Panc1 (cell line): ENCODE results near the gene SNX7. TPM values are rescaled to one million over a fixed set of nuclear protein-coding genes. Genes with fewer than 3 reads are reported as not detected.

Source experiments
- ATAC-seq: fragments of 200-7000 bp; cut with Tn5 transposase; 2 replicates; pipeline ENCODE4 v1.9.1; 2020; ENCODE audit warnings: mild to moderate bottlenecking, moderate library complexity
- BruUV-seq: library from RNA; stranded (reverse); fragments of 400-500 nt; replicated peaks from 2 replicates; lab custom pipeline; 2021; lab: Mats Ljungman, UMichigan
- CTCF ChIA-PET: fragments of 300-600 bp; sonication (Branson Sonifier 250); formaldehyde crosslinking; loops from one replicate; lab custom pipeline; 2022; ENCODE audit warnings: antibody characterized with exemption; lab: Charles Lee
- POLR2A ChIA-PET: fragments of 300-600 bp; sonication (Branson Sonifier 250); formaldehyde crosslinking; loops from one replicate; lab custom pipeline; 2022; ENCODE audit warnings: antibody characterized with exemption; lab: Charles Lee
- DNase-seq: peaks from one replicate; pipeline ENCODE4 v3.0.0-alpha.2; 2010; ENCODE audit warnings: low read depth, low spot score
- H3K27ac ChIP-seq: 2 replicates; pipeline ENCODE4 v1.5.1; 2011; ENCODE audit warnings: mild to moderate bottlenecking, low read length, inconsistent platforms
- H3K27me3 ChIP-seq: fragments of 200-500 bp; sonication (Bioruptor generic); 2 replicates; pipeline ENCODE4 v1.6.0; 2014; ENCODE audit warnings: low read length, inconsistent platforms; ENCODE audit not compliant: control insufficient read depth, insufficient read depth
- H3K36me3 ChIP-seq: fragments of 200-500 bp; sonication (Bioruptor generic); 2 replicates; pipeline ENCODE4 v1.5.1; 2014; ENCODE audit warnings: inconsistent platforms, mild to moderate bottlenecking, low read length, moderate library complexity; ENCODE audit not compliant: control insufficient read depth, insufficient read depth
- H3K4me1 ChIP-seq: 2 replicates; pipeline ENCODE4 v1.5.1; 2011; ENCODE audit warnings: inconsistent platforms, mild to moderate bottlenecking, low read length, moderate library complexity; ENCODE audit not compliant: control insufficient read depth, insufficient read depth
- H3K4me3 ChIP-seq, 2 experiments: 2 replicates each; pipeline ENCODE4 v1.5.1; 2011 to 2012; ENCODE audit warnings: low read depth in 2 of 2, low read length in 2 of 2, mild to moderate bottlenecking in 2 of 2, inconsistent platforms in 1 of 2, moderate library complexity in 1 of 2
- H3K9me3 ChIP-seq: fragments of 200-500 bp; sonication (Bioruptor generic); 2 replicates; pipeline ENCODE4 v1.5.1; 2014; ENCODE audit warnings: low read depth, mild to moderate bottlenecking, inconsistent platforms, low read length, moderate library complexity; ENCODE audit not compliant: control insufficient read depth, insufficient read depth
- POLR2AphosphoS5 ChIP-seq: IDR thresholded peaks from 2 replicates; pipeline ENCODE4 v1.6.1; 2012; ENCODE audit warnings: mild to moderate bottlenecking, low read depth, low read length, moderate library complexity
- REST ChIP-seq, 2 experiments: IDR thresholded peaks; 2 replicates each; pipeline ENCODE4 v1.6.1; 2011 to 2012; ENCODE audit warnings: low read depth in 2 of 2, control low read depth in 1 of 2, low read length in 1 of 2, mild to moderate bottlenecking in 1 of 2, moderate library complexity in 1 of 2; ENCODE audit not compliant: insufficient read depth in 1 of 2
- SIN3A ChIP-seq: IDR thresholded peaks from 2 replicates; pipeline ENCODE4 v1.6.1; 2012; ENCODE audit warnings: low read depth, mild to moderate bottlenecking, low read length, moderate library complexity, borderline replicate concordance; ENCODE audit not compliant: insufficient read depth
- TCF7L2 ChIP-seq: IDR thresholded peaks from 2 replicates; pipeline ENCODE4 v1.6.1; 2011; ENCODE audit warnings: mild to moderate bottlenecking, low read depth, low read length, inconsistent platforms
- in situ Hi-C: cut with HindIII; loops from 2 replicates; pipeline ENCODE4 v1.10.0; 2016; ENCODE audit warnings: low sequenced_read_pairs, low pct_unique_long_range_greater_than_20kb
- intact Hi-C: fragments of 100-400 bp; cut with micrococcal nuclease; formaldehyde crosslinking; loops from one replicate; pipeline ENCODE4 v1.10.0; 2022; ENCODE audit not compliant: unreplicated experiment
- total RNA-seq: library from RNA; stranded (reverse); gene quantifications from one replicate; pipeline ENCODE4 v1.2.1, GENCODE V29; 2021; ENCODE audit not compliant: unreplicated experiment
- TF ChIP-seq, protein P1 (sequence below): fragments of 450-650 bp; IDR thresholded peaks from 2 replicates; pipeline ENCODE4 v1.5.1; 2017; ENCODE audit warnings: mild to moderate bottlenecking

Gene SNX7
- total RNA-seq, 1 experiment from 2014 or later = 37.4 TPM

DNA sequence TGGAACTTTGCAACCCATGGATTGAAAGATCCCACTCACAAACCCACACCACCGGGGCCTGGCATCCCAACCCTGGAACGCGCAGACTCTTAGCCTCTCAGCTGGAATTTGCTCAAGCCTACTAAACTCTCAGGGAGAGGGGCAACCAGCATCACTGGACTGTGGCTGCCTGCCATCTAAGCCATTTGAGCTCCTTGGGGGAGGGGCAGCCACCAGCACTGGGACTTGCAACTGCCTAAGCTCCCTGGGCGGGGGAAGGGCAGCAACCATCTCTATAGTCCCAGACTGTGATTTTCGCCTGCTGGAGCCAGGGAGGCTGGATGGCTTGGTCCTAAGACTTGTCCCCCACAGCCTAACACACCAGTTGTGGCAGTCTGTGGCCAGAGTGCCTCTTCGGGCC, 122.3 kb downstream of the SNX7 start:
- no TSS peak for BruUV-seq
- DNase-seq = no peak
- Histone ChIP-seq H3K27me3 (no peaks in the 10 kb centered on the region), H3K4me1 (no peaks in the 10 kb centered on the region), H3K9me3 (no peaks in the 10 kb centered on the region), H3K4me3 (no peak overlapping the region), H3K27ac (no peak overlapping the region), H3K36me3 (no peaks in the 10 kb centered on the region)
- intact Hi-C loops = no loop called here
- ChIA-PET CTCF (no interaction called here), POLR2A (no interaction called here)
- in situ Hi-C loops = no loop called here
- TF ChIP-seq REST (IDR thresholded peaks at IDR 0.05; ENCODE audit: insufficient read depth in 1 of 2, low read depth in 2 of 2, low read length in 1 of 2) (no peak), POLR2AphosphoS5 (no peak), TCF7L2 (no peak), SIN3A (no peak)
- TF ChIP-seq, protein P1, sequence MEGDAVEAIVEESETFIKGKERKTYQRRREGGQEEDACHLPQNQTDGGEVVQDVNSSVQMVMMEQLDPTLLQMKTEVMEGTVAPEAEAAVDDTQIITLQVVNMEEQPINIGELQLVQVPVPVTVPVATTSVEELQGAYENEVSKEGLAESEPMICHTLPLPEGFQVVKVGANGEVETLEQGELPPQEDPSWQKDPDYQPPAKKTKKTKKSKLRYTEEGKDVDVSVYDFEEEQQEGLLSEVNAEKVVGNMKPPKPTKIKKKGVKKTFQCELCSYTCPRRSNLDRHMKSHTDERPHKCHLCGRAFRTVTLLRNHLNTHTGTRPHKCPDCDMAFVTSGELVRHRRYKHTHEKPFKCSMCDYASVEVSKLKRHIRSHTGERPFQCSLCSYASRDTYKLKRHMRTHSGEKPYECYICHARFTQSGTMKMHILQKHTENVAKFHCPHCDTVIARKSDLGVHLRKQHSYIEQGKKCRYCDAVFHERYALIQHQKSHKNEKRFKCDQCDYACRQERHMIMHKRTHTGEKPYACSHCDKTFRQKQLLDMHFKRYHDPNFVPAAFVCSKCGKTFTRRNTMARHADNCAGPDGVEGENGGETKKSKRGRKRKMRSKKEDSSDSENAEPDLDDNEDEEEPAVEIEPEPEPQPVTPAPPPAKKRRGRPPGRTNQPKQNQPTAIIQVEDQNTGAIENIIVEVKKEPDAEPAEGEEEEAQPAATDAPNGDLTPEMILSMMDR = no peak
- ATAC-seq = no peak

DNA sequence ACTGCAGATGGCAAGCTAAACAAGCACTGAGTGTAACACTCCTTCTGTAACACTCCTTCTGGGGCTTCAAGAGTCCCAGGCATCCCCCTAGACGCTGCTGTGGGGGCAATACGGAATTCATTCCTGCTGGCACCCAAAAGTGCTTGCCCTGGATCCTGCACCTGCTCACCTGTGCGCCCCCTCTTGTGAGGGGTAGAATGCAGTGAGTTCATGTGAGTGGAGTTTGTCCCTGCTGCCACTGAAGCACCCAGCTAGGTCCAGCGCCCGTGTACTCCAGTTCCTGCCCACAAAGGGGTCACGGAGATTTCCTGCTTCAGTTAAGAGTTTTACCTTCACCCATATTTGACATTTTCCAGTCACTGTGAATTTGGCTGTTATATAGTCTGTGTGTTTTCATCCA, 130.0 kb downstream of the SNX7 start:
- ChIA-PET CTCF (no interaction called here), POLR2A (no interaction called here)
- in situ Hi-C loops = no loop called here
- no peaks in the 10 kb centered on the region for H3K9me3 ChIP-seq
- DNase-seq (no peak), ATAC-seq (no peak)
- H3K36me3 ChIP-seq = no peaks in the 10 kb centered on the region
- TF ChIP-seq SIN3A (no peak), REST (IDR thresholded peaks at IDR 0.05; ENCODE audit: insufficient read depth in 1 of 2, low read depth in 2 of 2, low read length in 1 of 2) (no peak), TCF7L2 (no peak), POLR2AphosphoS5 (no peak)
- TF ChIP-seq, protein P1 = no peak
- intact Hi-C loops = loop anchor here (10.0 kb wide), 1 partner anchor 913 kb away; no protein-coding TSS in a partner anchor
- no peak overlapping the region for H3K27ac ChIP-seq
- H3K4me3 ChIP-seq = no peak overlapping the region
- no peaks in the 10 kb centered on the region for H3K4me1 ChIP-seq
- H3K27me3 ChIP-seq = no peaks in the 10 kb centered on the region
- BruUV-seq = no TSS peak
